Suprapubic skin (tissue), 4 donors: ENCODE results near the gene ERF. TPM values are rescaled to one million over a fixed set of nuclear protein-coding genes. Genes with fewer than 3 reads are reported as not detected.
A peak's percentile ranks its signal among the peaks of the same experiment; 100 is the strongest.

Experiments
- DNase-seq, 2 donors: peaks; one replicate each; pipeline ENCODE4 v3.0.0-alpha.2; 2019; ENCODE audit warnings: low spot score in 2 of 2
- H3K27ac ChIP-seq: fragments of 200-600 bp; sonication (generic); one replicate; pipeline ENCODE4 v1.5.1; 2019
- H3K27me3 ChIP-seq: fragments of 200-600 bp; sonication (generic); one replicate; pipeline ENCODE4 v1.5.1; 2019
- H3K36me3 ChIP-seq: fragments of 200-600 bp; sonication (generic); one replicate; pipeline ENCODE4 v1.5.1; 2019
- H3K4me1 ChIP-seq: fragments of 200-600 bp; sonication (generic); one replicate; pipeline ENCODE4 v1.5.1; 2019
- H3K4me3 ChIP-seq: fragments of 200-600 bp; sonication (generic); one replicate; pipeline ENCODE4 v1.5.1; 2019; ENCODE audit warnings: mild to moderate bottlenecking
- H3K9me3 ChIP-seq: fragments of 200-600 bp; sonication (generic); one replicate; pipeline ENCODE4 v1.5.1; 2019
- CTCF ChIP-seq, 2 donors: fragments of 200-600 bp in 1 of 2; fragments of 450-650 bp in 1 of 2; sonication (generic) in 1 of 2; IDR thresholded peaks; one replicate each; pipeline ENCODE4 v1.5.1; 2016 to 2019; ENCODE audit warnings: antibody characterized with exemption in 2 of 2, mild to moderate bottlenecking in 1 of 2, moderate library complexity in 1 of 2
- EP300 ChIP-seq: sonication (generic); formaldehyde crosslinking; IDR thresholded peaks from one replicate; pipeline ENCODE4 v1.6.1; 2017; ENCODE audit warnings: antibody characterized with exemption
- POLR2A ChIP-seq, 2 donors: fragments of 450-650 bp; IDR thresholded peaks; one replicate each; pipeline ENCODE4 v1.6.1; 2017; ENCODE audit warnings: antibody characterized with exemption in 2 of 2, mild to moderate bottlenecking in 2 of 2, moderate library complexity in 2 of 2
- POLR2AphosphoS5 ChIP-seq, 3 donors: sonication (generic); formaldehyde crosslinking; IDR thresholded peaks; one replicate each; pipeline ENCODE4 v1.6.1; 2017; ENCODE audit warnings: antibody characterized with exemption in 3 of 3
- WGBS: methylation state at CpG from one replicate; pipeline ENCODE4 v1.1.5; 2018; 5-methylcytosine and 5-hydroxymethylcytosine counted together
- total RNA-seq, 4 donors: library from RNA; depleted of rRNA; stranded (reverse); fragments of >200 nt; gene quantifications; one replicate each; pipeline ENCODE4 v1.1.0, GENCODE V29; 2016

Gene ERF
- total RNA-seq, 4 donors from 2014 or later: 36.8 to 49.5 (median 45.8) TPM

GRCh38 chr19:42283188-42284065 lies 28.5 kb upstream of the ERF start:
- Histone ChIP-seq H3K4me1 (peaks cover 77% of the 10 kb centered on the region), H3K4me3 (peak overlapping the region; percentile 61), H3K9me3 (no peaks in the 10 kb centered on the region), H3K27ac (peak overlapping the region; percentile 97), H3K36me3 (peaks cover 19% of the 10 kb centered on the region), H3K27me3 (no peaks in the 10 kb centered on the region)
- peak; percentile 98 for DNase-seq
- WGBS: 2% methylated on average over 33 of the region's 74 CpGs
- peak in 1 of 3 donors; percentile 51 for TF ChIP-seq POLR2AphosphoS5 (IDR thresholded peaks at IDR 0.05)
- peak in 1 of 2 donors; percentile 38 for TF ChIP-seq POLR2A (IDR thresholded peaks at IDR 0.05)
- TF ChIP-seq CTCF (IDR thresholded peaks at IDR 0.05): no peak

GRCh38 chr19:42282819-42283187 lies 27.9 kb upstream of the ERF start:
- 25% methylated on average over 3 of the region's 4 CpGs for WGBS

GRCh38 chr19:42281827-42282762 lies 27.2 kb upstream of the ERF start:
- H3K4me3 ChIP-seq: peak overlapping the region; percentile 87
- DNase-seq: peak in 1 of 2 donors; percentile 72
- WGBS: 27% methylated on average over 7 of the region's 7 CpGs

More at GRCh38 chr19:42282819-42283187, 27.9 kb upstream of the ERF start:
- TF ChIP-seq POLR2AphosphoS5 (IDR thresholded peaks at IDR 0.05) (no peak), POLR2A (IDR thresholded peaks at IDR 0.05) (no peak), EP300 (no peak), CTCF (IDR thresholded peaks at IDR 0.05) (no peak)
- no peak for DNase-seq
- Histone ChIP-seq H3K4me3 (peak overlapping the region; percentile 61), H3K9me3 (no peaks in the 10 kb centered on the region), H3K27ac (peak overlapping the region; percentile 97), H3K27me3 (no peaks in the 10 kb centered on the region), H3K36me3 (peaks cover 12% of the 10 kb centered on the region), H3K4me1 (peaks cover 83% of the 10 kb centered on the region)

GRCh38 chr19:42281146-42281826 lies 26.4 kb upstream of the ERF start:
- 9% methylated on average over 12 of the region's 25 CpGs for WGBS
- peak; percentile 89 to 91 for DNase-seq
- no peaks in the 10 kb centered on the region for H3K27me3 ChIP-seq
- TF ChIP-seq POLR2AphosphoS5 (IDR thresholded peaks at IDR 0.05) (peak in 1 of 3 donors; percentile 15), POLR2A (IDR thresholded peaks at IDR 0.05) (no peak)
- no peaks in the 10 kb centered on the region for H3K36me3 ChIP-seq
- H3K9me3 ChIP-seq: no peaks in the 10 kb centered on the region
- H3K4me1 ChIP-seq: peaks cover 92% of the 10 kb centered on the region
- peak overlapping the region; percentile 97 for H3K27ac ChIP-seq
- H3K4me3 ChIP-seq: peak overlapping the region; percentile 87

More at GRCh38 chr19:42281827-42282762, 27.2 kb upstream of the ERF start:
- Histone ChIP-seq H3K9me3 (no peaks in the 10 kb centered on the region), H3K4me1 (peaks cover 90% of the 10 kb centered on the region), H3K27ac (peak overlapping the region; percentile 97), H3K27me3 (no peaks in the 10 kb centered on the region), H3K36me3 (peaks cover 5% of the 10 kb centered on the region)
- no peak for TF ChIP-seq POLR2AphosphoS5 (IDR thresholded peaks at IDR 0.05)
- no peak for TF ChIP-seq EP300
- no peak for TF ChIP-seq POLR2A (IDR thresholded peaks at IDR 0.05)
- no peak for TF ChIP-seq CTCF (IDR thresholded peaks at IDR 0.05)

GRCh38 chr19:42280815-42281145 lies 25.9 kb upstream of the ERF start:
- no peaks in the 10 kb centered on the region for H3K36me3 ChIP-seq
- H3K9me3 ChIP-seq: no peaks in the 10 kb centered on the region
- peak in 1 of 2 donors; percentile 86 for DNase-seq
- 0% methylated on average over 17 of the region's 20 CpGs for WGBS
- peak overlapping the region; percentile 87 for H3K4me3 ChIP-seq
- H3K4me1 ChIP-seq: peaks cover 91% of the 10 kb centered on the region
- H3K27ac ChIP-seq: peak overlapping the region; percentile 97
- no peak for TF ChIP-seq POLR2A (IDR thresholded peaks at IDR 0.05)
- TF ChIP-seq POLR2AphosphoS5 (IDR thresholded peaks at IDR 0.05): no peak
- no peaks in the 10 kb centered on the region for H3K27me3 ChIP-seq
